KBM-7 (cell line): Measurements from ENCODE around the gene HPS1.
A peak's percentile ranks its signal among the peaks of the same experiment; 100 is the strongest.

Experiments used
- DNase-seq: peaks from one replicate; pipeline ENCODE4 v3.0.0-alpha.2; 2015
- in situ Hi-C: fragments of 300-500 bp; cut with MboI; formaldehyde crosslinking; loops from 2 replicates; pipeline ENCODE4 v1.14.3; 2020; ENCODE audit warnings: low sequenced_read_pairs, low pct_unique_long_range_greater_than_20kb, mixed read lengths

The HPS1 gene

GRCh38 chr10:98446661-98447221 is at the start of gene HPS1:
Gene HPS1, minus strand, starts transcription at chr10:98446935. Its CDS starts 3,695 bp downstream, at chr10:98443240.
- in situ Hi-C loops, result no loop called here
- DNase-seq, result peak; percentile 78

- DNase-seq, result no peak
- in situ Hi-C loops, result no loop called here
Measured at GRCh38 chr10:98492763-98493162, 46.0 kb upstream of the HPS1 start.

- in situ Hi-C loops, result no loop called here
- no peak for DNase-seq
Measured at GRCh38 chr10:98489561-98490481, 43.1 kb upstream of the HPS1 start.

- peak; percentile 31 for DNase-seq
- in situ Hi-C loops, result no loop called here
Measured at GRCh38 chr10:98488669-98489430, 42.1 kb upstream of the HPS1 start.

GRCh38 chr10:98487649-98488048 is 40.9 kb upstream of the HPS1 start:
- in situ Hi-C loops, result no loop called here
- DNase-seq, result no peak

- in situ Hi-C loops, result no loop called here
- DNase-seq, result no peak
Measured at GRCh38 chr10:98486421-98486820, 39.7 kb upstream of the HPS1 start.

DNA sequence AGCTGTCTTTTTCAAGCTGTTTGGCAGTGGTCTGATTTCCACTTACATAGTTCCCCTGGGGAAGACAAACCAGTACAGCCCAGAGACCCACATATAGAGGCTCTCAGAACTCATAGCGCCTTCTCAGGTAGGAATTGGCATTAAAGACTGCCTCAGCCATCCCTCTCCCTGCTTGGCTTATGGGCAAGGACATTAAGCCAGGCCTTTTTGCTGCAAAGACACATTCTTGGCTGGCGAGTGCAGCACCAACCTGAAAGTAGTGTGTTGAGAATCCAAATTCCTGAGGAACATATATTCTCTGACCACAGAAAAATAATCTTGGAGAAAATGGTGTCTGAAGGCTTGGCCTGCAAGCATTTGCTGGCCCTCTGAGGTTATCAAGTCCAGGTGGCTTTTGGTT is 39.2 kb upstream of the HPS1 start:
- in situ Hi-C loops, result no loop called here
- no peak for DNase-seq

- no peak for DNase-seq
- in situ Hi-C loops, result no loop called here
Measured at GRCh38 chr10:98483658-98484057, 36.9 kb upstream of the HPS1 start.

- DNase-seq, result no peak
- in situ Hi-C loops, result no loop called here
Measured at GRCh38 chr10:98482096-98482495, 35.4 kb upstream of the HPS1 start.

GRCh38 chr10:98481404-98481945 is 34.7 kb upstream of the HPS1 start:
- in situ Hi-C loops, result no loop called here
- no peak for DNase-seq

- in situ Hi-C loops, result no loop called here
- no peak for DNase-seq
Measured at GRCh38 chr10:98478430-98479222, 31.9 kb upstream of the HPS1 start.

DNA sequence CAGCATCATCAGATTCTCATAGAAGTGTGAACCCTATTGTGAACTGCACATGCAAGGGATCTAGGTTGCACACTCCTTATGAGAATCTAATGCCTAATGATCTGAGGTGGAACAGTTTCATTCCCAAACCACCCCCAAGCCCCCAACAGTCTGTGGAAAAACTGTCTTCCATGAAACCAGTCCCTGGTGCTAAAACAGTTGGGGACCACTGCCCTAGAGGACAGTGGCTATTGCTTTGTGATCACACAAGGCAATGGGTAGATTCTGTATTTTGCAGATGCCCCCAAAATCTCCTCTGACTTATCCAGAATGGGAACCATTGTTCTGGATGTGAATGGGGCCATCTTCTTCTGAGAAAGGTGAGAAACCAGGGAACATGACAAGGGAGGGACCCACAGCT is 31.1 kb upstream of the HPS1 start:
- in situ Hi-C loops, result no loop called here
- DNase-seq, result no peak

DNA sequence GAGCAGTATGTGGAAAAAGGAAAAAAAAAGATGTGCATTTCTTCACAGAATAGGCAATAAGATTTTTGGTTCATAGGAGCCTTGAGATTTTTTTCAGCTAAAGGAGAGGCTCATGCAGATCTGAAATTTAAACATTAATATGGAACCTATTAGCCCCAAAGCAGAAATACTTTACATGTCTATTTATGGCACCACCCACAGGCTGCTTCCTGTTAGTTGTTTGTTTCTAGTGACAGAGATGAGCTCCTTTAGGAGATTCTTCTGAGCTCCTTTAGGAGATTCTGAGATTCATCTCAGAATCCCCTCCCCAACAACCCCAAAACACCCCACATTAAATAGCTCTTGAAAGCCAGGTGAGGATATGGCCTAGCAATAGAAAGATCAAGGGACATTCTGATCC is 27.9 kb upstream of the HPS1 start:
- in situ Hi-C loops, result loop anchor here (25.0 kb wide), 1 partner anchor 563 kb away; no protein-coding TSS in a partner anchor
- DNase-seq, result no peak

- no peak for DNase-seq
- in situ Hi-C loops, result loop anchor here (25.0 kb wide), 1 partner anchor 565 kb away; no protein-coding TSS in a partner anchor
Measured at GRCh38 chr10:98472196-98472595, 25.5 kb upstream of the HPS1 start.

DNA sequence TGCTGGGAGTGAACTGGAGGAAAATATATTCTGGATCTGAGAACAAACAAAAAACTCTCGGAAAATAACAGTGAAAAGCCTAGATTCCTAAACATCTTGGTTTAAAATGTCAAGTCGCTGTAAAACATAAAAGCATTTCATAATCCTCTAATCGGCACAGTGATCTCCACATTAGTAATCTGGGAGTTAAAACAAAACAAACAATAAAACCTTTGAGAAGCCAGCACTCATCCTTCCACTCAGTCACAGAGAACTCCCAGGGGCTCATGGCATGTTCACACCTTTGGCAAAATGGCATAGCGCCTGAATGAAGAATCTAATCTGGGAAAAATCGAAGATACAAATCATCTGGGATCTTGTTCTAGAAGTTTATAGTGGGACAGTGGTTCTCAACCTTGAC is 24.1 kb upstream of the HPS1 start:
- in situ Hi-C loops, result loop anchor here (25.0 kb wide), 1 partner anchor 566 kb away; no protein-coding TSS in a partner anchor
- DNase-seq, result no peak

DNA sequence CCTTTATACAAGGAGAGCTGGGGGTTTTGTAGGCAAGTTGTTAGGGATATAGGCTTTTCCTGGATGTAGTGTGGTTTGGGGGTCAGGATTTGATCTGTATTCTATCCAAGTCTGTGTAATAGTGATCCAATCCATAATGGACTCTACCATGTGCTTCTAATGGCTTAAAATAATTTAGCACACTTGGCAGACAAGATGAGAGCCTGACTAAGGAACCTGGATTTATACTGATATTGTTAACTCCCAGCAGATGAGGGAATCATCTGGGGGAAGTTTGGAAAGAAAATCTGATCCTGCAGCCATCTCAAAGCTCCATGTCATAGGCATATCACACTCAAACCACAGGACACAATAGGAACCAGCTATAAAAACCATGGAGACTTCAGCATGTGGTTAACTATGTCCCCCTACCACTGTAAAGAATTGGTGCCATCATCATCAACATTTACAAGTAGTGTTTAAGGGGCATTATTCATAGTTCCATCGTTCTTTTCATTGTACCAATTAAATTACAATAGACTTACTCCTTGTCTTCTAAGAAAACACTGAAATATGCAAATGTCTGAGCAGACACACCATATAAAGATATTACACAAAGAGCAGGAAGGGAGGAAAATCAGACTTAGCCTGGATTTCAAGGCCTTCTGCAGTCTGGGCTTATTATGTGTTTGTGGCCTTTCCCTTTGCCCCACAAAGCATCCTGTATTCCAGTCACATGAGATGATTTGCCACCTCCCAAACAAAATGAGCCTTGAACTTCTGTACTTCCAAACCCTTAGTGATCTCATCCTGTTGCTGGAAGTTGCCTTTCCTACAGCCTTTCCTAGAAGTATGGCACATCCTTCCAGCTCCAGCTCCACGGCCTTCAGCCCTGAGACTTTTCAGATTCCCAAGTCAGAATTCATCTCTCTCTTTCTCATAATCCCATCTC is 22.5 kb upstream of the HPS1 start:
- in situ Hi-C loops, result loop anchor here (25.0 kb wide), 1 partner anchor 568 kb away; no protein-coding TSS in a partner anchor
- DNase-seq, result no peak

DNA sequence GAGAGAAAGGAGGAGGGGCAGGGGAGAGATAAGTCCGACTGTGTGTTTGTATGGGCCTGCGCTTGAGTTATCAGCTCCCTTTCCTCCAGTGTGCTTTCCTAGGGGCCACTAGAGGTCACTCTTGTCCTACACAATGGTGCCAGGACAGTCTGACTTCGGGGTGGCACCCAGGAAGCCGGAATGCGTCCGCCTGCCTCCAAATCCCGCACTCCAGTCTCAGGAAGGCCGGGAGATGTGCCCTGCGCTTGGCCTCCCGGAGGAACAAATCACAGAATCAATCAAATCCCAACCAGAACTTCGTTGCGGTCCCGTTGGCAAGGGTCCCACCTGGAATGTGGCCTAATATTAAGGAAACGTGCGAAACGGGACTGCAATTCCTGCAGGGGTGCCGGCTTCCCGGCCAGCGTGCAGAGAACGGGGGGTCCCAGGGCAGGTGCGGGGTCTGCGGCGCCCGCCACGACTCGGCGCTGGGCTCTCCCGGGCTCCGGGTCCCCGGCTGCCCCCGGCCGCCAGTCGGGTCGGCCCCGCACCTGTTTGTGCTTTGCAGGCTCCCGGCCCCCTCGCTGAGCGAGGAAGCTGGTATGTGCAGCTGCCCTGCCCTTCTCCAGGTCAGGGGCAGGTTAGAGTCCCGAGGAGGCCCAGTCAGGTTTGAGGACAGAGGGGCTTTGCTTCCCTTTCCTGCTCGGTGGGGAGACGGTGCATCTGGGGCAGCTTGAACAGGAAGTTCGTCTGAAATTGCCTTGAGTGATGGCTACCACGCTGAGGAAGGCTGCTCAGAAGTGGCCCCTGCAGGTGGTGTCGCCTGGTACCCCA is 21.0 kb upstream of the HPS1 start:
- peak; percentile 81 for DNase-seq
- in situ Hi-C loops, result loop anchor here (25.0 kb wide), 1 partner anchor 570 kb away; no protein-coding TSS in a partner anchor
